A549 treated with GW870086 at 1 μM for 4 hours (cell line): ENCODE results near the gene PIK3R6. TPM values are rescaled to one million over a fixed set of nuclear protein-coding genes. Genes with fewer than 3 reads are reported as not detected.

ENCODE experiments used
- total RNA-seq: library from RNA; stranded (reverse); fragments of 200-300 nt; extraction: Qiagen RNA extraction; gene quantifications from 5 replicates; pipeline ENCODE4 v1.2.3, GENCODE V29; 2022; ENCODE audit warnings: low read depth

The PIK3R6 gene, protein sequence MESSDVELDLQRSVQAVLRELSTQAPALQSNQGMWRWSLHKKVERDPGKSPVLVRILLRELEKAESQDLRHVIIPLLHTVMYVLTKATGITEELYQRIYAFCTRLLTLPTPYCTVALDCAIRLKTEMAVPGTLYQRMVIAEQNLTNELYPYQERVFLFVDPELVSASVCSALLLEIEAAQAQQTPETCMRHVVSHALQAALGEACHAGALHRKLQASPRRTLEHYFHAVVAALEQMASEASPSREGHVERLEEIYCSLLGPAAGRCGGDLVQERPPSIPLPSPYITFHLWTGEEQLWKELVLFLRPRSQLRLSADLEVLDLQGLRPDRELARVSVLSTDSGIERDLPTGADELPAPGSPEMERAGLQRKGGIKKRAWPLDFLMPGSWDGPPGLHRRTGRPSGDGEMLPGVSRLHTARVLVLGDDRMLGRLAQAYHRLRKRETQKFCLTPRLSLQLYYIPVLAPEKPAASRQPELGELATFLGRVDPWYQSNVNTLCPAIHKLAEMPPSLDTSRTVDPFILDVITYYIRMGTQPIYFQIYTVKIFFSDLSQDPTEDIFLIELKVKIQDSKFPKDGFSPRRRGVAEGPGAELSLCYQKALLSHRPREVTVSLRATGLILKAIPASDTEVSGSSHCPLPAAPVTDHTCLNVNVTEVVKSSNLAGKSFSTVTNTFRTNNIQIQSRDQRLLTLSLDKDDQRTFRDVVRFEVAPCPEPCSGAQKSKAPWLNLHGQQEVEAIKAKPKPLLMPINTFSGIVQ
- not detected in 5 replicates for total RNA-seq

DNA sequence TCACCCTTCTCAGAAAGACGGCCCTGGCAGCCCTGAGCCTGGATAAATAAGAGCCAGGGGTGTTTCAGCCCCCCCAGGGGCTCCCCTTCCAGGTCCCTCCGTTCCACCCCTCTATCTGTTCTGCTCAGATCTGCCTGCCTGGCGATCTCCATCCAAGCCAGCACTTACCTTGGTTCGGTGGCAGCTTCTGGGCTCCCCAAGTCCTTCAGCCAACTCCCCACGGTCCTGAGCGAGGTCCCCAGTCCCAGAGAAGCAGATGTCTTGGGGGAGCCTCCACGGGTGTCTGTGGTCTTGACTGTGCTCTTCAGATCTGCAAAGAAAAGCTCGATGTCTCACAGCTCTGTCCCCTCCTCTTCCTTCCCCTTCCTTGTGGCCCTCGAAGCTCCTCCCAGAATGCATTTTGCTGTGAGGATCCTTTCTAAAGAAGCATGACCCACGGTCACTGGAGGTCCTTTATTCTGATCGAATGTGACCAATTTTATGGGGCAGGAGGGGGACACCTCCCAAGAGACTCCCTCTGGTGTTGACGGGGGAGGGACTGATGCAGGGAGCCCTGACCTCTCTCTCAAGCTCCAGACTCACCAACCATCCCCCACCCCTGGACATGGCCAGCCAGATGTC, at the start of gene PIK3R6:
Gene PIK3R6 (minus strand): TSS at position 314 of the 621 bp plus-strand sequence. CDS start 17,880 bp downstream, outside the sequence.

DNA sequence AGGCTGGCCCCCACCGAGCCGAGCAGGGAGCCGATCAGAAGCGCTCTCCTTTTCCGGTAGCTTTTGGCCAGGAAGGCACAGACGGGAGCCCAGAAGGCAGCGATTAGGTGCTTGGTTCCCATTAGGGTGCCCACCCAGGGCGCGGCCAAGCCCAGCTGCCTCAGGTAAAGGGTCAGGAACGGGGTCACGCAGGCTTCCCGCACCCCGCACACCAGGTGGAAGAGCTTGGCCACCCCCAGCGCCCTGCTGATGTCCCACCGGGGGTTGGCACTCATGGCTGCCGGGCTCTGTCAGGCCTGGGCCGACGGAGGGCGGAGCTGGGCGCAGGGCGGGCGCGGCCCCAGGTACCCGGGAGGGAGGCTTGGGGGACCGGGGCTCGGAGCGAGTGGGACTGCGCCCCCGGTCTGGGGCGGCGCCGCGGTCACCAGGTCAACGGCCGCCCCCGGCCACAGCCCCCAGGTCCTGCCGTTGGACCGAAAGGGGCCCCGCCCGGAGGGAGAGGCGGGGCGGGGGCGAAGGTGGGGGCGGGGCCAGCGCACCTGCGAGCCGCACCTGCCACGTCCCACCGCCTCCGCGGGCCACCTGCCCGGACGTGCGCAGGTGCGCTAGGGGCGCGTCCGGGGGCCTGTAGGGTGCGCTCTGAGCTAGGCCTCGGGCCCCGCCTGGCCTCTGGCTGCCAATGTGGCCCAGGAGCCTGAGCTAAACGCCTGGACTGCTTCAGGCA, 68.5 kb downstream of the PIK3R6 start, which contains the start of gene MFSD6L:
Gene MFSD6L (minus strand): TSS at position 520 of the 724 bp plus-strand sequence. CDS start 245 bp downstream, at position 275.

DNA sequence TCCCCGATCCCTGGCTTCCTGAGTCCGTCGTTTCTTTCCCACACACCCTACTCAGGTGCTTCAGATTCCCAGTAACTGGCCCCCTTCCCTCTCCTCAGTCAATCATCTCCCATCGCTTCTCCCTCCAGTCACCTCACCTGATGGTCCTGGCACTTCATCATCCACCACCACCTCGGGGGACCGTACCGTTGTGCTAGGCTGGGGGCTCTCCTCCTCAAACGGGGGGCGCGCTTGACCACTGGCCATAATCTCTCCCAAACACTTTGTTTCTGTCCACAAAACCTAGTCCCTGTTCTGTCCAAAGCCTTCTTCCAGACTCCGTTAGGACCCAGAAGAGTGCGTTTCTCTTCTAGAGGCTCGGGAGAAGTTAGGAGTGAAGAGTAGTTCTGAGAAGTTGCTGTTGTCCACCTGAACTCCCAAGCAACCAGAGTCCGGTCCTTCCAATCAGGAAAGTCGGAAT, 109.3 kb downstream of the PIK3R6 start, which contains the start of gene SPDYE4:
Gene SPDYE4 (minus strand): TSS at position 410 of the 460 bp plus-strand sequence. CDS start 164 bp downstream, at position 246.

Other genes with a start within 250 kb of the PIK3R6 start
- 16.9 to 24.2 TPM (median 20.1 TPM) in 5 replicates for gene MYH10, start 236.9 kb downstream of the PIK3R6 start, total RNA-seq
- gene CCDC42, start 122.8 kb downstream of the PIK3R6 start, total RNA-seq, result not detected in 5 replicates
- not detected in 5 replicates for gene SPDYE4, start 109.1 kb downstream of the PIK3R6 start, total RNA-seq
- not detected in 5 replicates for gene MFSD6L, start 68.3 kb downstream of the PIK3R6 start, total RNA-seq
- gene PIK3R5, start 98.0 kb upstream of the PIK3R6 start, total RNA-seq, result 0.08 TPM in 1 of 5 replicates, not detected in the others
- gene NTN1, start 153.8 kb upstream of the PIK3R6 start, total RNA-seq, result 0.35 to 0.49 TPM (median 0.42 TPM) in 5 replicates